A549 (cell line): ENCODE results near the gene PRKCZ.
A peak's percentile ranks its signal among the peaks of the same experiment; 100 is the strongest.

Experiments
- ESRRA ChIP-seq: fragments of 150-350 bp; IDR thresholded peaks from 2 replicates; pipeline ENCODE4 v1.6.1; 2014; ENCODE audit warnings: mild to moderate bottlenecking, low read length, borderline replicate concordance
- JUN ChIP-seq, 2 experiments: fragments of >200 bp; sonication (Bioruptor Twin); formaldehyde crosslinking; IDR thresholded peaks; 2 replicates in 1 of 2; 3 replicates in 1 of 2; pipeline ENCODE4 v1.6.1; 2016 to 2017
- MAFK ChIP-seq: fragments of 450-650 bp; IDR thresholded peaks from 2 replicates; pipeline ENCODE4 v1.6.1; 2014; ENCODE audit not compliant: partially characterized antibody
- POLR2A ChIP-seq: IDR thresholded peaks from 2 replicates; pipeline ENCODE4 v1.6.1; 2012; ENCODE audit warnings: mild to moderate bottlenecking, low read length
- SMC3 ChIP-seq: fragments of >200 bp; sonication (Bioruptor Twin); formaldehyde crosslinking; IDR thresholded peaks from 3 replicates; pipeline ENCODE4 v1.6.1; 2018; ENCODE audit warnings: inconsistent platforms
- TF ChIP-seq, protein P1 (sequence below): fragments of >200 bp; sonication (Bioruptor Twin); formaldehyde crosslinking; IDR thresholded peaks from 3 replicates; pipeline ENCODE4 v1.5.1; 2016

DNA sequence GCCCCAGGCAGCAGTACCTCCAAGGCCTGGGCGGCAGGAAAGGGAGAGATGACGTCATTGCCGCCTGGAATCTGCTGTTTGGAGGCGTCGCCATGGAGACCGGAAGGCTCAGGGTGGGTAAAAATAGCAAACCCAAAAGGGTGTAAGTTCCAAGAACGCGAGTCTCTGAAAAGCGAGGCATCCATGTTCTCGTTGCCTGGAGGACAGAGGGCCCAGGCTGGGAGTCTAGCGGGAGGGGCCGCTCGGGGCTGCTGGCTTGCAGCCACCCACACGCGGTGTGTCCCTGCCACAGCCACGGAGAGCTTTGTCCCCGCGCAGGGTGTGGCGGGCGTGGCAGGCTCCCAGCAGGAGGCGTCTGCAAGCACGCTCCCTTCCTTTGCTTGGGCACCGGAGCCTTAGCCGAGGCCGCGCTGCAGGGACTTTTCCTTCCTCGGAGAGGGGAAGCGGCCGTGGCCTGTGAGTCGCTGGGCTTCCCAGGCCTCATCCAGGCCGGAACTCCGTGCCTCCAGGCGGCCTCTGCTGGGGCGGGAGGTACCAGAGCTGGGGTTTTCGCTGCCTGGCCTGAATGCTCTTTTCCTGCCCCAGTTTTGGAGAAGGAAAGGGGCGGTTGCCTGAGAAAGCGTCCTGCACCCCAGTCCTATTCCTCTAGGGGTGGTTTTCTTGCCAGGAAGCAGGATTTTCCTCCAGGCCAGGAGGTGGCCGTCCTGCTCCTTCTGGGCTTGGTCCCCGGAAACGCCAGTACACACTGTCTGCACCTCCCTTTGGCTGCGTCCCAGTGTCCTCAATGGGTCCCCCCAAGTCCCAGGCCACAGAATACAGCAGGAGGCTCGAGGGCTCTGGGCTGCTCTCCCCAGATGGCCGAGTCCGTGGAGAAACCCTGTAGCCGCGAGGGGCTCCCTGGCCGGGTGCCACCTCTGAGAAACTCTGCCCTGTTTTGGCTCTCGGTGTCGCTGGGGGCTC is 162.6 kb downstream of the PRKCZ start:
- TF ChIP-seq, protein P1, sequence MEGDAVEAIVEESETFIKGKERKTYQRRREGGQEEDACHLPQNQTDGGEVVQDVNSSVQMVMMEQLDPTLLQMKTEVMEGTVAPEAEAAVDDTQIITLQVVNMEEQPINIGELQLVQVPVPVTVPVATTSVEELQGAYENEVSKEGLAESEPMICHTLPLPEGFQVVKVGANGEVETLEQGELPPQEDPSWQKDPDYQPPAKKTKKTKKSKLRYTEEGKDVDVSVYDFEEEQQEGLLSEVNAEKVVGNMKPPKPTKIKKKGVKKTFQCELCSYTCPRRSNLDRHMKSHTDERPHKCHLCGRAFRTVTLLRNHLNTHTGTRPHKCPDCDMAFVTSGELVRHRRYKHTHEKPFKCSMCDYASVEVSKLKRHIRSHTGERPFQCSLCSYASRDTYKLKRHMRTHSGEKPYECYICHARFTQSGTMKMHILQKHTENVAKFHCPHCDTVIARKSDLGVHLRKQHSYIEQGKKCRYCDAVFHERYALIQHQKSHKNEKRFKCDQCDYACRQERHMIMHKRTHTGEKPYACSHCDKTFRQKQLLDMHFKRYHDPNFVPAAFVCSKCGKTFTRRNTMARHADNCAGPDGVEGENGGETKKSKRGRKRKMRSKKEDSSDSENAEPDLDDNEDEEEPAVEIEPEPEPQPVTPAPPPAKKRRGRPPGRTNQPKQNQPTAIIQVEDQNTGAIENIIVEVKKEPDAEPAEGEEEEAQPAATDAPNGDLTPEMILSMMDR, result no peak
- TF ChIP-seq POLR2A (peak; percentile 41), MAFK (no peak), JUN (IDR thresholded peaks at IDR 0.05) (0 out of 5 replicates have a peak, but pooled peaks have one; percentile 33 to 37), ESRRA (no peak), SMC3 (0 out of 3 replicates have a peak, but pooled peaks have one; percentile 6)
